ENCODE measurements around the gene HACD2. TPM values are rescaled to one million over a fixed set of nuclear protein-coding genes. Genes with fewer than 3 reads are reported as not detected.
A peak's percentile ranks its signal among the peaks of the same experiment; 100 is the strongest.
"Not testable (repeated sequence)": the region's sequence is repeated elsewhere in the genome, so short reads cannot be mapped to it uniquely, and the experiment has no call there.

HACD2 gene
- total RNA-seq, 1 experiment from 2014 or later, result 18.9 TPM

- no peak for DNase-seq (ENCODE audit: low spot score)
- in situ Hi-C loops (cut with HindIII; ENCODE audit: low sequenced_read_pairs), result no loop called here
Observed at GRCh38 chr3:123616593-123616992, 31.7 kb upstream of the HACD2 start.

GRCh38 chr3:123613543-123613942 lies 28.7 kb upstream of the HACD2 start:
- in situ Hi-C loops (cut with HindIII; ENCODE audit: low sequenced_read_pairs), result no loop called here
- no peak for DNase-seq (ENCODE audit: low spot score)

- DNase-seq (ENCODE audit: low spot score); in situ Hi-C loops (cut with HindIII; ENCODE audit: low sequenced_read_pairs): not testable (repeated sequence)
Observed at GRCh38 chr3:123611674-123612073, 26.8 kb upstream of the HACD2 start.

- in situ Hi-C loops (cut with HindIII; ENCODE audit: low sequenced_read_pairs), result no loop called here
- DNase-seq (ENCODE audit: low spot score), result no peak
Observed at GRCh38 chr3:123611082-123611481, 26.2 kb upstream of the HACD2 start.

- in situ Hi-C loops (cut with HindIII; ENCODE audit: low sequenced_read_pairs), result no loop called here
- no peak for DNase-seq (ENCODE audit: low spot score)
Observed at GRCh38 chr3:123610331-123610730, 25.5 kb upstream of the HACD2 start.

- DNase-seq (ENCODE audit: low spot score), result no peak
- in situ Hi-C loops (cut with HindIII; ENCODE audit: low sequenced_read_pairs), result no loop called here
Observed at GRCh38 chr3:123609063-123609462, 24.2 kb upstream of the HACD2 start.

GRCh38 chr3:123608263-123608937 lies 23.5 kb upstream of the HACD2 start:
- in situ Hi-C loops (cut with HindIII; ENCODE audit: low sequenced_read_pairs), result no loop called here
- no peak for DNase-seq (ENCODE audit: low spot score)

- no peak for DNase-seq (ENCODE audit: low spot score)
- in situ Hi-C loops (cut with HindIII; ENCODE audit: low sequenced_read_pairs), result no loop called here
Observed at GRCh38 chr3:123606527-123606926, 21.7 kb upstream of the HACD2 start.

- DNase-seq (ENCODE audit: low spot score), result no peak
- in situ Hi-C loops (cut with HindIII; ENCODE audit: low sequenced_read_pairs), result no loop called here
Observed at GRCh38 chr3:123605789-123606234, 21.0 kb upstream of the HACD2 start.

GRCh38 chr3:123603153-123603552 lies 18.3 kb upstream of the HACD2 start:
- DNase-seq (ENCODE audit: low spot score); in situ Hi-C loops (cut with HindIII; ENCODE audit: low sequenced_read_pairs): not testable (repeated sequence)

GRCh38 chr3:123602325-123602724 lies 17.5 kb upstream of the HACD2 start:
- no peak for DNase-seq (ENCODE audit: low spot score)

GRCh38 chr3:123600863-123601262 lies 16.0 kb upstream of the HACD2 start:
- in situ Hi-C loops (cut with HindIII; ENCODE audit: low sequenced_read_pairs); DNase-seq (ENCODE audit: low spot score): not testable (repeated sequence)

More at GRCh38 chr3:123602325-123602724, 17.5 kb upstream of the HACD2 start:
- in situ Hi-C loops (cut with HindIII; ENCODE audit: low sequenced_read_pairs), result no loop called here

- in situ Hi-C loops (cut with HindIII; ENCODE audit: low sequenced_read_pairs), result no loop called here
Observed at GRCh38 chr3:123597561-123597960, 12.7 kb upstream of the HACD2 start.

GRCh38 chr3:123595396-123596180 lies 10.7 kb upstream of the HACD2 start:
- in situ Hi-C loops (cut with HindIII; ENCODE audit: low sequenced_read_pairs), result no loop called here
- DNase-seq (ENCODE audit: low spot score), result no peak

More at GRCh38 chr3:123597561-123597960, 12.7 kb upstream of the HACD2 start:
- DNase-seq (ENCODE audit: low spot score), result no peak

- no peak for DNase-seq (ENCODE audit: low spot score)
Observed at GRCh38 chr3:123593381-123593780, 8.5 kb upstream of the HACD2 start.

GRCh38 chr3:123590685-123591450 lies 6.0 kb upstream of the HACD2 start:
- DNase-seq (ENCODE audit: low spot score), result no peak
- in situ Hi-C loops (cut with HindIII; ENCODE audit: low sequenced_read_pairs), result no loop called here

More at GRCh38 chr3:123593381-123593780, 8.5 kb upstream of the HACD2 start:
- in situ Hi-C loops (cut with HindIII; ENCODE audit: low sequenced_read_pairs), result no loop called here

GRCh38 chr3:123587401-123587800 lies 2.5 kb upstream of the HACD2 start:
- no peak for DNase-seq (ENCODE audit: low spot score)
- in situ Hi-C loops (cut with HindIII; ENCODE audit: low sequenced_read_pairs), result no loop called here

GRCh38 chr3:123586968-123587367 lies 2.1 kb upstream of the HACD2 start:
- in situ Hi-C loops (cut with HindIII; ENCODE audit: low sequenced_read_pairs), result no loop called here
- no peak for DNase-seq (ENCODE audit: low spot score)

- in situ Hi-C loops (cut with HindIII; ENCODE audit: low sequenced_read_pairs), result no loop called here
- peak; percentile 80 for DNase-seq (ENCODE audit: low spot score)
Observed at GRCh38 chr3:123586131-123586530, 1.3 kb upstream of the HACD2 start.

All from G401 (cell line).